Chondrocyte (in vitro differentiated cells): Measurements from ENCODE around the gene USP10. TPM values are rescaled to one million over a fixed set of nuclear protein-coding genes. Genes with fewer than 3 reads are reported as not detected.
A peak's percentile ranks its signal among the peaks of the same experiment; 100 is the strongest.

ENCODE experiments used
- DNase-seq: peaks from one replicate; pipeline ENCODE4 v3.0.0; 2021; ENCODE audit warnings: mixed read lengths, low spot score
- H3K27ac Mint-ChIP-seq: one replicate; pipeline ENCODE4 v1.8.0; 2021; ENCODE audit warnings: mild to moderate bottlenecking, moderate library complexity, mixed read lengths; ENCODE audit not compliant: unreplicated experiment
- H3K27me3 Mint-ChIP-seq: 2 replicates; pipeline ENCODE4 v1.8.0; 2021; ENCODE audit warnings: low read depth, mixed read lengths
- H3K36me3 Mint-ChIP-seq: 2 replicates; pipeline ENCODE4 v1.8.0; 2021; ENCODE audit warnings: low read depth, mixed read lengths
- H3K4me1 Mint-ChIP-seq: 2 replicates; pipeline ENCODE4 v1.8.0; 2021; ENCODE audit warnings: low read depth, mild to moderate bottlenecking, mixed read lengths
- H3K4me3 Mint-ChIP-seq: one replicate; pipeline ENCODE4 v1.8.0; 2021; ENCODE audit warnings: mild to moderate bottlenecking, moderate library complexity, mixed read lengths; ENCODE audit not compliant: unreplicated experiment
- H3K9me3 Mint-ChIP-seq: 2 replicates; pipeline ENCODE4 v1.8.0; 2021; ENCODE audit warnings: low read depth, mixed read lengths
- CTCF ChIP-seq: fragments of 200-600 bp; sonication (generic); IDR thresholded peaks from 2 replicates; pipeline ENCODE4 v1.5.0; 2021; ENCODE audit warnings: antibody characterized with exemption, mild to moderate bottlenecking, moderate library complexity
- total RNA-seq: library from RNA; stranded (reverse); gene quantifications from 3 replicates; pipeline ENCODE4 v1.2.1, GENCODE V29; 2021

USP10 gene
- total RNA-seq, 1 donor from 2014 or later: 43.0 TPM

- no peak for DNase-seq
- no peaks in the 10 kb centered on the region for H3K9me3 Mint-ChIP-seq
- peak overlapping the region; percentile 61 for H3K27ac Mint-ChIP-seq
- TF ChIP-seq CTCF: no peak
- peaks cover 19% of the 10 kb centered on the region for H3K4me1 Mint-ChIP-seq
- H3K36me3 Mint-ChIP-seq: no peaks in the 10 kb centered on the region
- H3K4me3 Mint-ChIP-seq: peak overlapping the region; percentile 81
- peaks cover 6% of the 10 kb centered on the region for H3K27me3 Mint-ChIP-seq
Measured at GRCh38 chr16:84820305-84820684, 120.5 kb downstream of the USP10 start.

- Mint-ChIP-seq H3K9me3 (no peaks in the 10 kb centered on the region), H3K4me1 (peaks cover 19% of the 10 kb centered on the region), H3K4me3 (peak overlapping the region; percentile 81), H3K27ac (no peak overlapping the region), H3K27me3 (peaks cover 4% of the 10 kb centered on the region), H3K36me3 (no peaks in the 10 kb centered on the region)
- DNase-seq: no peak
- no peak for TF ChIP-seq CTCF
Measured at GRCh38 chr16:84820771-84821170, 121.0 kb downstream of the USP10 start.

GRCh38 chr16:84821179-84821578, 121.4 kb downstream of the USP10 start:
- H3K4me1 Mint-ChIP-seq: peaks cover 19% of the 10 kb centered on the region
- DNase-seq: no peak
- H3K27ac Mint-ChIP-seq: no peak overlapping the region
- TF ChIP-seq CTCF: no peak
- H3K27me3 Mint-ChIP-seq: peaks cover 4% of the 10 kb centered on the region
- H3K36me3 Mint-ChIP-seq: no peaks in the 10 kb centered on the region
- no peaks in the 10 kb centered on the region for H3K9me3 Mint-ChIP-seq
- no peak overlapping the region for H3K4me3 Mint-ChIP-seq

GRCh38 chr16:84821728-84822689, 122.2 kb downstream of the USP10 start:
- Mint-ChIP-seq H3K27me3 (peaks cover 4% of the 10 kb centered on the region), H3K4me3 (no peak overlapping the region), H3K9me3 (no peaks in the 10 kb centered on the region), H3K27ac (no peak overlapping the region), H3K36me3 (no peaks in the 10 kb centered on the region), H3K4me1 (peaks cover 20% of the 10 kb centered on the region)
- no peak for DNase-seq
- no peak for TF ChIP-seq CTCF

- Mint-ChIP-seq H3K27ac (no peak overlapping the region), H3K36me3 (no peaks in the 10 kb centered on the region), H3K4me1 (peaks cover 30% of the 10 kb centered on the region), H3K4me3 (no peak overlapping the region), H3K27me3 (peaks cover 4% of the 10 kb centered on the region), H3K9me3 (no peaks in the 10 kb centered on the region)
- no peak for DNase-seq
- no peak for TF ChIP-seq CTCF
Measured at GRCh38 chr16:84822990-84823389, 123.2 kb downstream of the USP10 start.
